ENCODE results near the gene TRIM44. TPM values are rescaled to one million over a fixed set of nuclear protein-coding genes. Genes with fewer than 3 reads are reported as not detected.

TRIM44 gene
- total RNA-seq, 4 donors from 2014 or later, result 6.8 to 32.0 (median 13.5) TPM

DNA sequence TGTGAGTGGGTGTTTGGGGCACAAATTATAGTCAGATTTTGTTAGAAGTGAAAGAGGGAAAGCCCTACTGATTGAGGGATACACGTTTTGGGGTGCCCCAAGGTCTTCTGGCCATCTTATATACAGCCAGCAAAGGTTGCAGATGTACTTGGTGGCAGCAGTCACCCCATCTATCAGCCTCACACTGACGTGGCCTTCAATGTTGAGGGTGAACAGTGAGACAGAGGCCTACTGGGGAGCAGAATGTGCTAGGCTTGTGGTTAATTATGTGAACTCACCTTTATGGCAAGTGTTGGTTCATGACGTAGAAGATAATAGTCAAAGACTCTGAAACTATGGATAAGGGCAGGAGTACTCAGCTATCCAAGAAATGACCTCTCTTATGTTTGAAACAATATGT lies 121.2 kb downstream of the TRIM44 start:
- no peak overlapping the region for H3K4me3 ChIP-seq
- H3K27me3 ChIP-seq, result no peaks in the 10 kb centered on the region
- DNase-seq, result no peak
- H3K9me3 ChIP-seq, result peaks cover 0 to 10% (median 0%) of the 10 kb centered on the region in 3 donors
- TF ChIP-seq, protein P1, sequence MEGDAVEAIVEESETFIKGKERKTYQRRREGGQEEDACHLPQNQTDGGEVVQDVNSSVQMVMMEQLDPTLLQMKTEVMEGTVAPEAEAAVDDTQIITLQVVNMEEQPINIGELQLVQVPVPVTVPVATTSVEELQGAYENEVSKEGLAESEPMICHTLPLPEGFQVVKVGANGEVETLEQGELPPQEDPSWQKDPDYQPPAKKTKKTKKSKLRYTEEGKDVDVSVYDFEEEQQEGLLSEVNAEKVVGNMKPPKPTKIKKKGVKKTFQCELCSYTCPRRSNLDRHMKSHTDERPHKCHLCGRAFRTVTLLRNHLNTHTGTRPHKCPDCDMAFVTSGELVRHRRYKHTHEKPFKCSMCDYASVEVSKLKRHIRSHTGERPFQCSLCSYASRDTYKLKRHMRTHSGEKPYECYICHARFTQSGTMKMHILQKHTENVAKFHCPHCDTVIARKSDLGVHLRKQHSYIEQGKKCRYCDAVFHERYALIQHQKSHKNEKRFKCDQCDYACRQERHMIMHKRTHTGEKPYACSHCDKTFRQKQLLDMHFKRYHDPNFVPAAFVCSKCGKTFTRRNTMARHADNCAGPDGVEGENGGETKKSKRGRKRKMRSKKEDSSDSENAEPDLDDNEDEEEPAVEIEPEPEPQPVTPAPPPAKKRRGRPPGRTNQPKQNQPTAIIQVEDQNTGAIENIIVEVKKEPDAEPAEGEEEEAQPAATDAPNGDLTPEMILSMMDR (IDR thresholded peaks at IDR 0.05), result no peak
- no peak for TF ChIP-seq POLR2A (IDR thresholded peaks at IDR 0.05)
- WGBS, 2 donors, result 88 to 92% methylated on average over 3 of the region's 3 CpGs
- intact Hi-C loops (cut with DNase I), result no loop called here
- peaks cover 5 to 43% (median 12%) of the 10 kb centered on the region in 3 donors for H3K4me1 ChIP-seq
- no peak overlapping the region for H3K27ac ChIP-seq
- peaks cover 0 to 4% (median 0%) of the 10 kb centered on the region in 3 donors for H3K36me3 ChIP-seq

DNA sequence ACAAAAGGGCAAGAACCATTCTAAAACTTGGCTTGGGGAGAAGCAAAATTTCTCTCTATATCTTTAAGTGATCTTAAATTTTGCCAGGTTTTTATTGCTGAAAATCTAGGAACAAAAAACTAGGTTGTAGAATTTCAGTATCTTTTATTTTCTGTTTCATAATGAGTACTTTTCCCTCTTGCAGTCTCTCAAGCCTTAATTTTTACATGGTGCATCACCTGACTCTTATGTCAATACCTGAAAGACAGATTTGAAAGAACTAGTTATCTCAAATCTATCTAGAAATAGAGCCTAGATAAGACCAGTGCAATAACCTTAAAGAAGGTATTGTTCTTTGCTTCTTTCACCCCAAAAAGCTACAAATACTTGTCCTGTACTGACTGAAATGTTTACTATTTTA lies 122.1 kb downstream of the TRIM44 start:
- H3K4me1 ChIP-seq, result peaks cover 5 to 43% (median 12%) of the 10 kb centered on the region in 3 donors

DNA sequence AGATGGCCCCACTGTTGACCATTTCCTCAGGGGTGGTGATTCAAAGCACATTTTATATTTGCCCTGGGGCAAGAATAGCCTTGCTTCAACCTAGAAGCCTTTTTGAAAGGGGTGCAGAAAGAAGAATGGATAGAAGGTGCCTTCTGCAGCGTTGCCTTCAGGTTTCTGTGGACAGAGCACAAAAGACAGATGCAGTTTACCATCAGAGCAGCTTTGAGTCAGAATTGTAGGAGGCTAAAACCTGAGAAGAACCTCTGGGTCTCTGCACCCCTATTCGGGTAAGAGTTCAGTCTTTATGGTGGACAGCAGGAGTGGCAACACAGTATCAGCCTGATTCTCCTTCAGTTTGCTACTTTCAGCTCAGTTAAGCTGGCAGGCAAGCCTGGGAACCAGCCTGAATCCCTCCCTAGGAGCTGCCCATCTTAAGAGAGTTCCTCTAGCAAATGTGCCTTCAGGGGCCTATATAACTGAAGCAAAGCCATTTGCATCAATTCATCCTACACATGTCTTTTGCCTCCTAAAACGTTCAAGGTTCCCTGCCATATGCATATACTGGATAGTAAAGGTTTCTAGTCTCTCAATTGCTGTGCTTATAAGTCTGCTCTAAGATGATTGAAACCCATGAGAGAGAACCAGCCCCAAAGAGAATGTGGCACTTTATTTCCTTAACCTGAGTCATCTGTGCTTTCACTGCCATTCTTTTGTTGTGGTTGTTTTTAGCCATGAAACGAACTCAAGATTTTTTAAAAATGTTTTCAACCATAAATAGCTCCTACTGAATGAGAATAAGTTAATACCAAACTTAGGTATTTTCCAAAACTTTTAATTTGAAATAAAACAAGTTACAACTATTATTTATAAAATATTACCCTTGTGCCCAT lies 123.0 kb downstream of the TRIM44 start:
- 45 to 52% methylated on average over 3 to 4 of the region's 4 CpGs for WGBS, 2 donors
- Histone ChIP-seq H3K27me3 (no peaks in the 10 kb centered on the region), H3K27ac (no peak overlapping the region), H3K4me3 (no peak overlapping the region), H3K36me3 (peaks cover 0 to 4% (median 0%) of the 10 kb centered on the region in 3 donors), H3K9me3 (no peaks in the 10 kb centered on the region), H3K4me1 (peaks cover 5 to 43% (median 12%) of the 10 kb centered on the region in 3 donors)
- intact Hi-C loops (cut with DNase I), result no loop called here
- DNase-seq, result no peak
- TF ChIP-seq POLR2A (IDR thresholded peaks at IDR 0.05), result no peak
- TF ChIP-seq, protein P1 (IDR thresholded peaks at IDR 0.05), result no peak

More for the DNA sequence above, 122.1 kb downstream of the TRIM44 start:
- Histone ChIP-seq H3K9me3 (peaks cover 0 to 2% (median 0%) of the 10 kb centered on the region in 3 donors), H3K4me3 (no peak overlapping the region), H3K36me3 (peaks cover 0 to 4% (median 0%) of the 10 kb centered on the region in 3 donors), H3K27ac (no peak overlapping the region), H3K27me3 (no peaks in the 10 kb centered on the region)
- TF ChIP-seq, protein P1 (IDR thresholded peaks at IDR 0.05), result no peak
- no peak for TF ChIP-seq POLR2A (IDR thresholded peaks at IDR 0.05)
- intact Hi-C loops (cut with DNase I), result no loop called here
- DNase-seq, result no peak

DNA sequence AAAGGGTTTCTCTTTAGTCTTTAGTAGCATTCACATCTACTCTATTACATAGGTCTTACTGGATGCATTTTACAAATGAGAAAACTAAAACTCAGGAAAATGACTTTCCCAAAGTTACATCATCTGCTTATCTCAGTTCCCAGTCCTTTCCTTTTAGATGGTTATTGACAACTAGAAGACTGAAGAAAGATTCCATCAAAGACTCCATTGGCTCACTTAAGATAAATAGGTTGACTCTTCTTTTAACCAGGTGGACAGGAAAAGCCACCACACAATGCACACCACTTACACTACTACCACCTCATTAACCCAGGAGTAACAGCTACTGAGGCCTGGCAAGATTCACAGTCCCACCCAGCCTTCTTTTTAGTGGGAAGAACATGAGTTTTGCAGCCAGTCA lies 123.6 kb downstream of the TRIM44 start:
- TF ChIP-seq POLR2A (IDR thresholded peaks at IDR 0.05), result no peak
- TF ChIP-seq, protein P1 (IDR thresholded peaks at IDR 0.05), result no peak
- H3K4me1 ChIP-seq, result peaks cover 5 to 39% (median 12%) of the 10 kb centered on the region in 3 donors
- no peak for DNase-seq
- H3K27ac ChIP-seq, result no peak overlapping the region
- H3K9me3 ChIP-seq, result no peaks in the 10 kb centered on the region
- H3K4me3 ChIP-seq, result no peak overlapping the region
- peaks cover 0 to 4% (median 0%) of the 10 kb centered on the region in 3 donors for H3K36me3 ChIP-seq
- intact Hi-C loops (cut with DNase I), result no loop called here
- H3K27me3 ChIP-seq, result no peaks in the 10 kb centered on the region

DNA sequence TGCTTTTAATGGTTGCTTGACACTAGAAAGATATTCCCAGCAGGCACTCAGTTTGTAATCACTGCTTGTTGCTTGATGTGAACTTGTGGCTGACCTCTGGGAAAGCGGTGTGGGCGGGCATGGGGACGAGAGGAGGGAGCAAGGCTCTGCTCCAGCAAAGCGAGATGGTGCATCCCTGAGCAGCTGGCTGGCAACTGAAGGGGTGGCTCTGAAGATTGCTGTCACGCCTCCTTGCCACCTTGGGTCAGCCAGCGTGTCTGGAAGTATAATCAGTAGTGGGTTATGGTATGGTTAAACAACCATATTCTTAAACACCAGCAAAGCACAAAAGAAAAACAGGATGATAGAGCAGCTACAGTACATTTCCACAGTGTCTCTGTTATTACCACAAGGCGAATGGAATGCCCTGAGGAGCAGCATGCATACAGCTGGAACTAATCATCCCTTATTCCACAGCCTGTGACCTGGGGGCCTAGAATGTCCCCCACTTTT lies 124.5 kb downstream of the TRIM44 start:
- Histone ChIP-seq H3K36me3 (peaks cover 0 to 4% (median 0%) of the 10 kb centered on the region in 3 donors), H3K4me3 (no peak overlapping the region), H3K4me1 (peaks cover 5 to 37% (median 12%) of the 10 kb centered on the region in 3 donors), H3K27ac (no peak overlapping the region), H3K9me3 (no peaks in the 10 kb centered on the region), H3K27me3 (no peaks in the 10 kb centered on the region)
- intact Hi-C loops (cut with DNase I), result no loop called here
- WGBS, 2 donors, result 68 to 82% methylated on average over 3 to 7 of the region's 7 CpGs
- DNase-seq, result no peak
- no peak for TF ChIP-seq POLR2A (IDR thresholded peaks at IDR 0.05)
- TF ChIP-seq, protein P1 (IDR thresholded peaks at IDR 0.05), result no peak

Measured in esophagus squamous epithelium (tissue), 5 donors.